Naive thymus-derived CD4-positive, alpha-beta T cell (primary cell): ENCODE measurements around the gene CSF1. TPM values are rescaled to one million over a fixed set of nuclear protein-coding genes. Genes with fewer than 3 reads are reported as not detected.
A peak's percentile ranks its signal among the peaks of the same experiment; 100 is the strongest.

Source experiments
- ATAC-seq: fragments of 150-1000 bp; cut with Tn5 transposase; 2 replicates; pipeline ENCODE4 v1.10.0; 2021; ENCODE audit warnings: mild to moderate bottlenecking, moderate library complexity
- CTCF ChIA-PET: fragments of 350-600 bp; sonication (Branson Sonifier 250); formaldehyde crosslinking; loops from one replicate; lab custom pipeline; 2021; ENCODE audit warnings: antibody characterized with exemption; lab: Charles Lee
- POLR2A ChIA-PET: fragments of 350-600 bp; sonication (Branson Sonifier 250); formaldehyde crosslinking; loops from one replicate; lab custom pipeline; 2021; ENCODE audit warnings: antibody characterized with exemption, inconsistent platforms; lab: Charles Lee
- DNase-seq, 9 donors: peaks; one replicate each; pipeline versions ENCODE4 v3.0.0 to v3.0.0-alpha.2; 2020 to 2022; ENCODE audit warnings: mixed read lengths in 1 of 9
- H3K27ac ChIP-seq: one replicate; pipeline ENCODE4 v1.7.0; 2013; ENCODE audit warnings: mild to moderate bottlenecking, low read depth, low read length, moderate library complexity
- H3K27me3 ChIP-seq, 2 donors: one replicate each; pipeline ENCODE4 v1.7.0; 2013; ENCODE audit warnings: low read length in 2 of 2, mild to moderate bottlenecking in 2 of 2, moderate library complexity in 2 of 2; ENCODE audit not compliant: control insufficient read depth in 2 of 2, insufficient read depth in 2 of 2
- H3K36me3 ChIP-seq, 3 experiments: 1 replicate in 2 of 3; 2 replicates in 1 of 3; pipeline ENCODE4 v1.7.0; 2013; ENCODE audit warnings: low read length in 3 of 3, mild to moderate bottlenecking in 3 of 3, moderate library complexity in 1 of 3; ENCODE audit not compliant: insufficient read depth in 3 of 3, control insufficient read depth in 2 of 3
- H3K4me1 ChIP-seq, 2 donors: one replicate each; pipeline ENCODE4 v1.7.0; 2013; ENCODE audit warnings: low read length in 2 of 2, mild to moderate bottlenecking in 2 of 2, moderate library complexity in 1 of 2; ENCODE audit not compliant: control insufficient read depth in 2 of 2, insufficient read depth in 2 of 2
- H3K4me3 ChIP-seq: 2 replicates; pipeline ENCODE4 v1.7.0; 2013; ENCODE audit warnings: mild to moderate bottlenecking, low read length
- H3K9me3 ChIP-seq, 3 experiments: 1 replicate in 2 of 3; 2 replicates in 1 of 3; pipeline ENCODE4 v1.7.0; 2013; ENCODE audit warnings: low read length in 3 of 3; ENCODE audit not compliant: control insufficient read depth in 2 of 3
- H3K27ac Mint-ChIP-seq, 9 donors: one replicate each; pipeline ENCODE4 v1.8.0; 2020 to 2022; ENCODE audit warnings: mixed read lengths in 9 of 9, mild to moderate bottlenecking in 8 of 9, moderate library complexity in 5 of 9, inconsistent platforms in 2 of 9
- H3K27me3 Mint-ChIP-seq, 5 donors: one replicate each; pipeline ENCODE4 v1.8.0; 2021 to 2022; ENCODE audit warnings: mixed read lengths in 5 of 5, mild to moderate bottlenecking in 1 of 5
- H3K36me3 Mint-ChIP-seq, 5 donors: one replicate each; pipeline ENCODE4 v1.8.0; 2020 to 2022; ENCODE audit warnings: mixed read lengths in 5 of 5, mild to moderate bottlenecking in 3 of 5, inconsistent platforms in 1 of 5
- H3K4me1 Mint-ChIP-seq, 7 donors: one replicate each; pipeline ENCODE4 v1.8.0; 2020 to 2022; ENCODE audit warnings: mixed read lengths in 7 of 7, mild to moderate bottlenecking in 3 of 7, inconsistent platforms in 1 of 7
- H3K4me3 Mint-ChIP-seq, 10 donors: one replicate each; pipeline ENCODE4 v1.8.0; 2020 to 2022; ENCODE audit warnings: mild to moderate bottlenecking in 10 of 10, mixed read lengths in 10 of 10, moderate library complexity in 6 of 10, inconsistent platforms in 2 of 10
- H3K9me3 Mint-ChIP-seq, 11 donors: one replicate each; pipeline ENCODE4 v1.8.0; 2020 to 2022; ENCODE audit warnings: mixed read lengths in 11 of 11, mild to moderate bottlenecking in 4 of 11, inconsistent platforms in 1 of 11, moderate library complexity in 1 of 11
- intact Hi-C, 2 donors: fragments of 100-400 bp; cut with micrococcal nuclease; formaldehyde crosslinking; loops; one replicate each; pipeline ENCODE4 v1.15.1; 2023
- polyA plus RNA-seq, 2 donors: library from polyadenylated mRNA; unstranded; fragments of 300-500 nt; fragmentation: Illumina TruSeq; gene quantifications; one replicate each; pipeline ENCODE4 v1.2.3, GENCODE V29; 2021
- total RNA-seq, 6 experiments: library from RNA in 5 of 6; stranded (reverse) in 5 of 6; gene quantifications; 1 replicate in 5 of 6; 2 replicates in 1 of 6; pipeline ENCODE4 v1.2.3 and lab custom pipeline; 2021 to 2026

CSF1 gene
- total and polyA plus RNA-seq, 7 experiments from 2014 or later, result 0.94 to 125 (median 2.2) TPM

DNA sequence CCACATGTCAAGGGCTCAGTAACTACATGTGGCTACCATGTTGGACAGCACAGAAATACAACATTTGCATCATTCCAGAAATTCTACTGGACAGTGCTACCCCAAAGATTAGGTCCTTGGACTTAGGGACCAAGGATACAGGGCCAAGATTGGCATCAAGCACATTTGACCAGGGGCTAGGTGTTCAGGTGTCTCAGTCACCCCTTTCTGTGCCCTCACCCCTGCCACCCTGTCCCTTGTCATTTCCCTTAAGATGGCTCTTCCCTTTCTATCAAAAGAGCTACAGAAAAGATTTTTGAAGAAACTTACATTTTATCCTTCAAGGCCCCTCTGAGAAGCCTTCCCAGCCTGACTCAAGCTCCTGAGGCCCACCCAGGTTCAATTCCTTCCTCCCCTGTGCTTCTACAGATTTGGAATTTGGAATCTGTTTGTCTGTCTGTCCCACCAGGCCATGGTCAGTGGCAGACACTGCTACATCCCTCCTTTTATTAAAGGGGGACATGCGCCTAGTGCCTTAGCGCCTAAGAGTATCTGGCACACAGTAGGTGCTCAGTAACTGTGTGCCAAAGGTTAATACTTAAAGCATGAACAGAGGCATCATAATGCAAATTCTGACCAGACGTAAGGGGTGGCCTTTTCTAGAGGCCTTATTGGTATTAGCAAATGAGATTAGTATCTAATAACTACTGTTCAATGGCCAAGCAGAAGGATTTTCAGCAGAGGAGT is 21.4 kb downstream of the CSF1 start:
- peaks cover 0 to 12% (median 0%) of the 10 kb centered on the region in 7 donors for H3K4me1 Mint-ChIP-seq
- ATAC-seq (no peak), DNase-seq (no peak)
- Histone ChIP-seq H3K27ac (no peak overlapping the region), H3K4me1 (no peaks in the 10 kb centered on the region), H3K36me3 (peaks cover 0 to 5% (median 0%) of the 10 kb centered on the region in 3 experiments), H3K27me3 (no peaks in the 10 kb centered on the region), H3K9me3 (peaks cover 0 to 3% (median 0%) of the 10 kb centered on the region in 3 experiments), H3K4me3 (no peak overlapping the region)
- peaks cover 5 to 21% (median 11%) of the 10 kb centered on the region in 5 donors for H3K36me3 Mint-ChIP-seq
- POLR2A ChIA-PET, result interaction anchor here (0.5 kb wide), 1 partner anchor 194 kb away, joined by 4 read pairs; no protein-coding TSS in a partner anchor
- H3K4me3 Mint-ChIP-seq, result no peak overlapping the region
- peak overlapping the region in 1 of 9 donors; percentile 56 for H3K27ac Mint-ChIP-seq
- peaks cover 0 to 3% (median 0%) of the 10 kb centered on the region in 5 donors for H3K27me3 Mint-ChIP-seq
- CTCF ChIA-PET, result no interaction called here
- intact Hi-C loops, result no loop called here
- peaks cover 0 to 19% (median 14%) of the 10 kb centered on the region in 11 donors for H3K9me3 Mint-ChIP-seq

DNA sequence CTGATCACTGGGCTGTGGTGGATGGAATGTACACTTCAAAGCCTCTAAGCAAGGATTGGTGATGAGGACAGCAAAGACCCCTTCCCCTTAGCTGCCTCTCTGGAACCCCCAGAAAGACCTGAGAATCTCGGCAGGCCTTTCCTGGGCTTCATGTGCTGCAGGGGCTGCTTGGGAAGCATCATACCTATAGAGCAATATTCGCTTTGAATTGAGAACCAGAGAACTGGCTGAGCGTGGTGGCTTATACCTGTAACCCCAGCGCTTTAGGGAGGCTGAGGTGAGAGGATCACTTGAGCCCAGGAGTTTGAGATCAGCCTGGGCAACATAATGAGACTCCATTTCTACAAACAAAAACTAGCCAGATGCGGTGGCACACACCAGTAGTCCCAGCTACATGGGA is 22.0 kb downstream of the CSF1 start:
- Histone ChIP-seq H3K27ac (no peak overlapping the region), H3K4me1 (no peaks in the 10 kb centered on the region), H3K4me3 (no peak overlapping the region), H3K36me3 (peaks cover 0 to 5% (median 0%) of the 10 kb centered on the region in 3 experiments), H3K9me3 (peaks cover 0 to 4% (median 0%) of the 10 kb centered on the region in 3 experiments), H3K27me3 (no peaks in the 10 kb centered on the region)
- Mint-ChIP-seq H3K27ac (peak overlapping the region in 1 of 9 donors; percentile 9), H3K4me1 (peaks cover 0 to 12% (median 0%) of the 10 kb centered on the region in 7 donors), H3K27me3 (peaks cover 0 to 5% (median 0%) of the 10 kb centered on the region in 5 donors), H3K4me3 (no peak overlapping the region), H3K36me3 (peaks cover 5 to 21% (median 11%) of the 10 kb centered on the region in 5 donors), H3K9me3 (peaks cover 0 to 25% (median 17%) of the 10 kb centered on the region in 11 donors)
- intact Hi-C loops, result no loop called here
- ATAC-seq (no peak), DNase-seq (no peak)
- ChIA-PET CTCF (no interaction called here), POLR2A (no interaction called here)

DNA sequence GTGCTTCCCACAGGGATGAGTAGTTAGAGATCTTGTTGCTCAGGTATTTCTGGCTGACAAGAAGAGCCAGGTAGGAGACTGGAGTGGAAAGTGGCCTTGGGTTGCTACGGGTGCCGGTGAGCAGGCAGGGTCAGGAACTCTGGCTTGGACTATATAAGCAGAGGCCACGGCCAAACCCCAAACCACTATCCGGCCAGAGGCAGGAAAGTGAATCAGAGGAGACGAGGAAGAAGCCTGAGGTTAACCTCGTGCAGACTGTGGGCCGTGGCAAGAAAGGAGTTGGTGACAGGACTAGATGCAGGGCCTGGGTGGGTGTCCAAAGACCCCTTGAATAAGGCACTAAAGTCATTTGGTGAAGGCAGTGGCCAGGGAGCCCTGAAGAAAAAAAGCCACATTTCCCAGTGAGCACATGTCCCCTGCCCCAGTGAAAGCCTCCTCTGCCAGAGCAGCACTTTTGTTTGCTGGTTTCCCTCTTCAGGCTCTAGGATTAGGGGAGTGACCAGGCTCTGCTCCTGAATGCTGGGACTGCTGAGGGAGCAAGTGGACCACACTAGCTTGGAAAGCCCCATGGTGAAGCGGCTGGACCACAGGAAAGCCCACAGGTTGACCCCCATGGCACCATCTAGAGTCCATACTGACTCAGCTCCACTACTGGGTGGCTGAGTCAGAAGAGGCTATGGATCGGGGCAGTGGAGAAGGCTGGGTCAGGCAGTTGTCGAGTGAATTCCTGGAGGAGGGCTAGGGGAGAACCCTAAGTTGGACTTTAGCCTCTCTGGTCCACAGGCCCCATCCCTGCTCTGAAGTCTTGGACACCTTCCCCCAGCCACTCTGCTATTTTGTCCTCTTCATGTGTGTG is 23.4 kb downstream of the CSF1 start:
- peaks cover 0 to 17% (median 0%) of the 10 kb centered on the region in 5 donors for H3K27me3 Mint-ChIP-seq
- POLR2A ChIA-PET, result interaction anchor here (0.5 kb wide), 1 partner anchor 50 kb away, joined by 4 read pairs; the partner anchor contains the start of gene AHCYL1
- H3K4me3 Mint-ChIP-seq, result peak overlapping the region in 1 of 10 donors; percentile 17
- CTCF ChIA-PET, result no interaction called here
- H3K9me3 Mint-ChIP-seq, result peaks cover 0 to 39% (median 20%) of the 10 kb centered on the region in 11 donors
- peaks cover 0 to 12% (median 0%) of the 10 kb centered on the region in 3 experiments for H3K9me3 ChIP-seq
- peaks cover under 1 to 16% (median 10%) of the 10 kb centered on the region in 5 donors for H3K36me3 Mint-ChIP-seq
- no peaks in the 10 kb centered on the region for H3K4me1 ChIP-seq
- no peak overlapping the region for H3K4me3 ChIP-seq
- H3K27ac Mint-ChIP-seq, result peak overlapping the region in 2 of 9 donors; percentile 7 to 23
- intact Hi-C loops, result no loop called here
- ATAC-seq (peak; percentile 78), DNase-seq (no peak)
- no peaks in the 10 kb centered on the region for H3K27me3 ChIP-seq
- peaks cover 0 to 5% (median 0%) of the 10 kb centered on the region in 3 experiments for H3K36me3 ChIP-seq
- peaks cover 0 to 12% (median 0%) of the 10 kb centered on the region in 7 donors for H3K4me1 Mint-ChIP-seq
- no peak overlapping the region for H3K27ac ChIP-seq

DNA sequence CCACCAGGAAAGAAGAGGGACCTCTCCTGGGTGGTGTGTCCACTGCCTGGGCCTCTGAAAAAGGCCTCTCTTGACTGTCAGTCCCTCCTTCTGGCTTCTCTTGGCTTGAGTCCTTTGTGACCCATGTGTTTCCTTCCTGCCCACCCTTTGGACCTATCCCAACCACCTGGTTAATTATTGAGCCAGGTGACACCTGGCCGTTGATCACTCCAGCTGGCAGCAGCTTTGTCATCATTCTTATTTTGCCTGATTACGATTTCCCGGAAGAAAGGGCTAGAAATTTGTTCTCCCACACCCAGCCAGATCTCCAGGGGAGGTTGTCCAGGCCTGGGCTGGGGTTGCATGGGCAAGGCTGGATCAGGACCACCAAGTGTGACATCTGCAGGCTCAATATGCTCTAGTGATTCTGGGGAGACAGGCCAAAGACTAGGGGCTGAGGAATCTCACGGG is 24.8 kb downstream of the CSF1 start:
- H3K4me1 ChIP-seq, result no peaks in the 10 kb centered on the region
- Mint-ChIP-seq H3K4me1 (peaks cover 0 to 10% (median 0%) of the 10 kb centered on the region in 7 donors), H3K36me3 (peaks cover 6 to 14% (median 10%) of the 10 kb centered on the region in 5 donors), H3K27ac (peak overlapping the region in 1 of 9 donors; percentile 46), H3K4me3 (no peak overlapping the region), H3K27me3 (peaks cover 0 to 22% (median 0%) of the 10 kb centered on the region in 5 donors), H3K9me3 (peaks cover 0 to 45% (median 20%) of the 10 kb centered on the region in 11 donors)
- no peak overlapping the region for H3K27ac ChIP-seq
- ATAC-seq (no peak), DNase-seq (no peak)
- no peaks in the 10 kb centered on the region for H3K36me3 ChIP-seq
- no peak overlapping the region for H3K4me3 ChIP-seq
- ChIA-PET POLR2A (no interaction called here), CTCF (no interaction called here)
- peaks cover 0 to 12% (median 0%) of the 10 kb centered on the region in 3 experiments for H3K9me3 ChIP-seq
- intact Hi-C loops, result no loop called here
- no peaks in the 10 kb centered on the region for H3K27me3 ChIP-seq

DNA sequence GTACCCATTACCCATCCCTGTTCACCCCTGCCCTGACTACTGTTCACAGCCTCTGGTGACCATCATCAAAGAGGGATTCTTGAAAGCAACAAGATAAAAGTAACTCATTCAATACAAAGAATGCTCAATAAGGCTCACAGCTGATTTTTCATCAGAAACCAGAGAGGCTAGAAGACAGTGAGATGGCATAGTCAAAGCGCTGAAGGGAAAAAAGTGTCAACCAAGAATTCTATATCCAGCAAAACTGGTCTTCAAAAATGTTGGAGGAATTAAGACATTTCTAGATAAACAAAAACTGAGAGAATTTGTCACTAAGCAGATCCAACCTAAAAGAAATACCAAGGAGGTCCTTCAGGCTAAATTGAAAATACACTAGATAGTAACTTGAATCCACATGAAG is 27.1 kb downstream of the CSF1 start:
- H3K36me3 ChIP-seq, result no peaks in the 10 kb centered on the region
- H3K4me3 ChIP-seq, result no peak overlapping the region
- H3K36me3 Mint-ChIP-seq, result peaks cover 6 to 14% (median 10%) of the 10 kb centered on the region in 5 donors
- no peak overlapping the region for H3K4me3 Mint-ChIP-seq
- ATAC-seq, result no peak
- H3K4me1 ChIP-seq, result no peaks in the 10 kb centered on the region
- intact Hi-C loops, result no loop called here
- H3K4me1 Mint-ChIP-seq, result peaks cover 0 to 10% (median 3%) of the 10 kb centered on the region in 7 donors
- CTCF ChIA-PET, result no interaction called here
- POLR2A ChIA-PET, result no interaction called here
- H3K27me3 ChIP-seq, result no peaks in the 10 kb centered on the region
- H3K27me3 Mint-ChIP-seq, result peaks cover 0 to 22% (median 0%) of the 10 kb centered on the region in 5 donors
- no peak overlapping the region for H3K27ac Mint-ChIP-seq
- no peak for DNase-seq
- peaks cover 0 to 12% (median 0%) of the 10 kb centered on the region in 3 experiments for H3K9me3 ChIP-seq
- peaks cover 0 to 45% (median 20%) of the 10 kb centered on the region in 11 donors for H3K9me3 Mint-ChIP-seq
- no peak overlapping the region for H3K27ac ChIP-seq

DNA sequence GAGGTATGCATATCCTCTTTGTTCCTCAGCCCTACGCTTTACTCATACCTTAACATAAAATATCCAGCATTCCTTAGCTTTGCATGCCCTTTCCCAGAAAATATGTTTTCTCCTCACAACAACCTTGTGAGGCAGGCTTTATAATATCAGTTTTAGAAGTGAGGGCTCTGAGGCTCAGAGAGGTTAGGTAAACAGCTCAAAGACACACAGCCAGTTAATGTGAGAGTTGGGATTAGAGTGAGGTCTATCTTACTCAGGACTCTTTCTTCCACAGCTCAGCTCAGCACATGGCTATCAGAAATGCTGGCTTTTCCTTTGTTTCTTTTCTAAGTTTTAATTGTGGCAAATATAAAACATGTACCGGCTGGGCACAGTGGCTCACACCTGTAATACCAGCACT is 27.9 kb downstream of the CSF1 start:
- no peak overlapping the region for H3K27ac Mint-ChIP-seq
- peaks cover 0 to 7% (median 3%) of the 10 kb centered on the region in 7 donors for H3K4me1 Mint-ChIP-seq
- Histone ChIP-seq H3K4me1 (no peaks in the 10 kb centered on the region), H3K4me3 (no peak overlapping the region), H3K36me3 (no peaks in the 10 kb centered on the region), H3K27ac (no peak overlapping the region), H3K9me3 (peaks cover 0 to 12% (median 0%) of the 10 kb centered on the region in 3 experiments), H3K27me3 (no peaks in the 10 kb centered on the region)
- DNase-seq (no peak), ATAC-seq (no peak)
- peaks cover 0 to 45% (median 20%) of the 10 kb centered on the region in 11 donors for H3K9me3 Mint-ChIP-seq
- ChIA-PET CTCF (no interaction called here), POLR2A (no interaction called here)
- peaks cover 6 to 14% (median 10%) of the 10 kb centered on the region in 5 donors for H3K36me3 Mint-ChIP-seq
- H3K4me3 Mint-ChIP-seq, result no peak overlapping the region
- intact Hi-C loops, result no loop called here
- H3K27me3 Mint-ChIP-seq, result peaks cover 0 to 22% (median 0%) of the 10 kb centered on the region in 5 donors
